Stimulated activated CD4-positive, alpha-beta T cell treated with anti-CD3 and anti-CD28 coated beads, Interleukin-1b, Interleukin-23, amount 100 ng/mL, for 1 hour (primary cell): ENCODE data around the gene ATP6V0A4.
"Not testable (repeated sequence)": the region's sequence is repeated elsewhere in the genome, so short reads cannot be mapped to it uniquely, and the experiment has no call there.

ENCODE experiments used
- DNase-seq, 2 donors: peaks; one replicate each; pipeline ENCODE4 v3.0.0-alpha.2; 2020; ENCODE audit warnings: low read depth in 2 of 2

Gene ATP6V0A4

DNA sequence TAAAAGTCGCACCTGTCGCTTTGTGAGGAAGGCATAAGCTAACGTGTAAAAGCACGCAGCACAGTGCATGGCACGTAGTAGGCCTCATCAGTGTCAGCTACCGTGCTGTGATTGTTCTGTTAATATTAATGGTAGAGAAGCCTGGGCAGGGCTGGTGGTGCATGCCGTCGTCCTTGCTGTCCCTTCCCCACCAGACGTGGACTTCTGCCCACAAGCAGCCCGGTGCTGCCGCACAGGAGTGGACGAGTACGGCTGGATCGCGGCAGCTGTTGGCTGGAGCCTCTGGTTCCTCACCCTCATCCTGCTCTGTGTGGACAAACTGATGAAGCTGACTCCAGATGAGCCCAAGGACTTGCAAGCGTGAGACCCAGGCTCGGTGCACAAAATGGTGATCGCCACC lies 4.7 kb upstream of the ATP6V0A4 start:
- no peak for DNase-seq

DNA sequence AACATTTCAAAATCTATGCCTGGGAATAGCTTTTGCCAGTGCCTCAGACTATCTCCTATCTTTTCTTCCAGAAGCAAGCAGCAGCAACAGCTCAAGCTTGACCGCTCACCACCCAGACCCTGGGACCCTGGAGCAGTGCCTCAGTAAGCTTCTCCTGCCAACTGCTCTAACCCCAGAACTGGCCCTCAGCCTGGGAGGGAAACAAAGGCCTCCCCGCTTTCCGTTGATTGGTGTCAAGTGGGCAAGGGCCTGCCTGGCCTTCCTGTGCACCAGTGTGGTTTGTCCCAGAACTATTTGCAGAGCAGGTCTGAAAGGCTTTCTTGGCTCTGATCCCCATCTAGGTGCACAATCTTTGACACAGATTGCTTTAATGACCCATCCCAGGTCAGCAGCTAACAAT lies 3.3 kb upstream of the ATP6V0A4 start:
- DNase-seq, result no peak

DNA sequence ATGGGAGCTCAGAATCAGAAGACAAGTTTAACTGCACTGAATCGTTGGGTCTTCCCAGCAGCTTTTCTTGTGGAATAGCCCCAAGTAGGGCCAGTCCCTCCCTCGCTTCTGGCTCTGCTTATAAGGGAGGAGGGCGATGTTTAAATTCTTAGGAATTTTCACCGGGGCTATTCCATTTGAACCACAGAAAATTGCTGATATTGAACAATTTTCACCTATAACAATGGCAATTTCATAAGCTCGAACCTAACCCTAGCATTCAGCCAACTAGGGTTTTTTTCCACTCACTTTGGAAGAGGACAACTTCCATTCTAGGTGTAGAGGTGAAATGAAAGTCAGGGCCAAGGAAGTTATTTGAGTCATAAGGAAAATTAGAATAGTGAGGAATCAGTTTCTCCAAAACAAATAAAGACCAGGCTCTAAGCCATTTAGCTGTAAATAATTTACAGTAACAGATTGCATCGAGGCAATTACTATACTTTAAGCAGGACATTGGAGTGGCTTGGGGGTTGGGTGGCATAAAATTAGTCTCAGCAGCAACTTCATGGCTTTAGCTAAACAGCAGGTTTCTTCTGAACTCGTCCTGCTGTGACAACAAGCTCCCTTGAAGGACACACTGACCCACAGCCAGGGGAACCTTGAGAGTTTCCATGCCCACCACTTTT lies 1.5 kb upstream of the ATP6V0A4 start:
- DNase-seq, result no peak

DNA sequence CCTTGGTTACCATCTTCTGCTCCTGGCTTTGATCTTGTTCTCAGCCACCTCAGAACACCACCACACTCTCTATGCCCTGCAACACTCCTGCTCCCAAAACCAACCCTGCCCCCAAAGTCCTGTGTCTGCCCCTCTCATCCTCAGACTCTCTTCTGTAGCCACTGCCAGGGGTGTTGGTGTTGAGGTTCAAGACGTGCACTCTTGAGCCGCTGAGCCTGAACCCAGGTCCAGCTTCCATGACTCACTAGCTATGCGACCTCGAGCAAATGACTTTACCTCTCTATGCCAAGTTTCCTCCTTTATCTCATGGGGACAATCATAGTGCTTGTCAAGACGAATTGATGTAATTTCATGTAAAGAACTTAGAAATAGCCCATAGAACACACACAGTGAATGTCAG lies 840 bp upstream of the ATP6V0A4 start:
- no peak for DNase-seq

DNA sequence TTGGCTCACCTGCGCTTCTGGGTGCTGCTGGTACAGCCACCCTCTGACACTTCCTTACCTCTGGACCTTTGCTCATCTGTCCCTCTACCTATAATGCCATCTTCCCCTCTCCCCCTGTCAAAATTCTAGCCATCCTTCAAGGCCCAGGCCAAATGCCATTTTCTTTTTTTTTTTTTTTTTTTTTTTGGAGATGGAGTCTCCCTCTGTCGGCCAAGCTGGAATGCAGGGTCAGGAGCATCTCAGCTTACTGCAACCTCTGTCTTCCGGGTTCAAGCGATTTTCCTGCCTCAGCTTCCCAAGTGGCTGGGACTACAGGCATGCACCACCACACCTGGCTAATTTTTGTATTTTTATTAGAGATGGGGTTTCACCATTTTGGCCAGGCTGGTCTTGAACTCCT lies 950 bp downstream of the ATP6V0A4 start:
- not testable (repeated sequence) for DNase-seq

DNA sequence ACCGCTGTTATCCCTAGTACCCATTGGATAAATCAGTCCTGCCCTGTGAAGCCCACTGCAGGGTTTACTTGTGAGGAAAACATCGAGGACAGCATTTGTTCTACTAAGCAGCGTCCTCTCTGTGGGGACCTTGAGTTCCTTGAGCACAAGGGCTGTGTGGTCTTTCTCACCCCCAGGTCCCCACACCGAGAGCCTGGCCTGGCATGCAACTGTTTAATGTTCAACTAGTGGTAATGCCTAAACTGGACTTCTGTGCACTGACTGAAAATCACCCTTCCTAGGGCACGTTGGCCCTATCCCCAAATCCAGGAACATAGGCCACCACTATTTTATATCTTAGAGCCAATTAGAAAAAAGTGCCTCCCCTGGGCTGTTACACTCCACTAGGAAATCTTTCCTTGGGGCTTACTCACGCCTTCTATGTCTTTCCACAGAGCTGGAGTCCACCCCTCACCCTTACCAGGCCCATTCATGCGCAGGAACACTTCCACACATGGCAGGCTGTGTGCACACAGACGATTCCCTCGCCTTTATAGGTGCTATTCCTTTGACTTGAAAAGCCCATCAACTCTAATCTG lies 1.9 kb downstream of the ATP6V0A4 start:
- DNase-seq, result no peak

DNA sequence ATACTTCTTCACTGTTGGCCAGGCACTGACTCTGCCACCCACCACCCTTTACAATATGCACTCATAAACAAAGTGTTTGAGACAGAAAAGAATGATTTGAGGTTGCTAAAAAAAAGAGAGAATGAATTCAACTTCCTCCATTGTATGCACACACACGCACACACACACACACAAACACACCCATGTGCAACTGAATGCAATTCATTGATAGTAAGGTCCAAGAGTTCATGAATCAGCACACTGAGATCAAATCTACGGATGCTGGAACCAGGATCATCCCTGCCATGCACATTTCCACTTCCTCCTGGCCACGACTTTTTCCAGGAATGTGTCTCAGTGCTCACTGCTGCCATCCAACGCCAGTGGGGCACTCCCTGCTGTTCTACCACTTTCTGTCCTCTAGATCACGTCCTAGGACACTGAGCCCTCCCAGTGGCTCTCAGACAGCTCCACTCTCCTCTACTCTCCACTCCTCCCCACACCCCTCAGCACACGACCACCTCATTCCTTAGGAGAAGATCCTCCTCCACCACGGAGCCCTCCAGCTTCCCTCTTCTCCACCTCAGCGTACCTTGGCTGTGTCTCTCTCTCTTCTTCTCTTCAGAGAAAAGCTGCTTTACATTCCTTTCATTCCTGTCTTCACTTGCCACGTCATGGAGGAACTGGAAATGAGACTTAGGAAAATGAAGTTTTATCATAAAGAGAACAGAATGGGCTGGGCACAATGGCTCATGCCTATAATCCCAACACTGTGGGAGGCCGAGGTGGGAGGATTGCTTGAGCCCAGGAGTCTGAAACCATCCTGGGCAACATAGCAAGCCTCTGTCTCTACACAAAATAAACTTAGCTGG lies 12.2 kb downstream of the ATP6V0A4 start:
- no peak for DNase-seq

DNA sequence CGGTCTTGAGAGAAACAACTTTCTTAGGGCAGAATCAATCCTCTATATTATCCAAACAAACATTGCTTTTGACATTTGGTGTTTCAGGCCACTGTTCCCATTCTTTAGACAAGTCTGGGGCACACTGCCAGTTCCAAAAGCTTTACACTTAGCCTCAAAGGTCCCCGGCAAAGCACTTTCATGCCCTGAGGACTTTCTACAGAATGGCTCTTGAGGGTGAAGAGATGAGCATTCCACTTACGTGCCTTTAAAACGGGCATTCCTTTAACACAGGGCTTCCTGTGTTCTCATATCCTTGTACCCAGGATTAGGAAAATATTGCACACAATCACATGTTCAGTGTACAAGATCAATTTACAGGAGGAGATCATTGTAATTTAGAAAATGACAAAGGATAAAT lies 13.3 kb downstream of the ATP6V0A4 start:
- DNase-seq, result no peak

DNA sequence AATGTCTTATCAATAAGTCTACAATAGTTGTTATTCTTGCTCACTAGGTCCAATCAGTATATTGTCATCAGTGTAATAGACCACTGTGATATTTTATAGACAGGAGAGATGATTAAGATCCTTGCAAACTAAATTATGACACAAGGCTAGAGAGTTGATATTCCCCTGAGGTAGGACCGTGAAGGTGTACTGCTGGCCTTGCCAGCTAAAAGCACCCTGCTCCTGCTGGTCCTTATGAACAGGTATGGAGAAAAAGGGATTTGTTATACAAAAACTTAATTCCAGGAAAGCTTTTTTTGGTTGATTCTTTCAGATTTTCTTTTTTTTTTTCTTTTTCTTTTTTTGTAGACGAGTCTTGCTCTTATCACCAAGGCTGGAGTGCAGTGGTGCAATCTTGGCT lies 17.0 kb downstream of the ATP6V0A4 start:
- DNase-seq, result no peak

DNA sequence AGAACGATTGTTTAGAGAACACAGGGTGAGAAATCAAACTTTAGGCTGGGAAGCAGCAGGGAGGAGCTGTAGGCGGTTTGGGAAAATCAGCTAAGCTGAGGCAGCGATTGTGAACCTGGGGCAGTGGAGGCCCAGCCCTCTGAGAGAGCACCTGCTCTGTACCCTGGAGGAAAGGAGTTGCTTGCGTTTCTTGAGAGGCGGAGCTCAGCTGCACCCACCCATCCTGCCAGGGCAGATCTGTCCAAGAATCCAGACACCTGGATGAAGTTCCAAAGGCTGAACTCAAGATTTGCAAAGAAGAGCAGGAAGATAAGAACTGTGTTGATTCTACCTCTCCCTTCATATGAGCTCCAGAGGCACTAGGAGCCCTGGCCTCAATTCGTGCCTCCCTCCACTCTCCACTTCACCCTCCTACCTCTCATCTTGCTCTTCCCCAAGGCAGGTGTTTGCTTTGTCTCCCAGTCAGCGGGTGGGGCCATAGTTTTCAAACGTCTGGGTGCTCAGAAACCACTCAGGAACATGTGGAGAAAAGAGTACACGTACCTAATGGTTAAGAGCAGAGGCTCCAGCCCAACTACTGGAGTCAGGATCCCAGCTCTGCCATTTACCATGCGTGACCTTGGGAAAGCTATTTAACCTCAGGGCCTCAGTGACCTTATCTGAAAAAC lies 21.7 kb downstream of the ATP6V0A4 start:
- no peak for DNase-seq

DNA sequence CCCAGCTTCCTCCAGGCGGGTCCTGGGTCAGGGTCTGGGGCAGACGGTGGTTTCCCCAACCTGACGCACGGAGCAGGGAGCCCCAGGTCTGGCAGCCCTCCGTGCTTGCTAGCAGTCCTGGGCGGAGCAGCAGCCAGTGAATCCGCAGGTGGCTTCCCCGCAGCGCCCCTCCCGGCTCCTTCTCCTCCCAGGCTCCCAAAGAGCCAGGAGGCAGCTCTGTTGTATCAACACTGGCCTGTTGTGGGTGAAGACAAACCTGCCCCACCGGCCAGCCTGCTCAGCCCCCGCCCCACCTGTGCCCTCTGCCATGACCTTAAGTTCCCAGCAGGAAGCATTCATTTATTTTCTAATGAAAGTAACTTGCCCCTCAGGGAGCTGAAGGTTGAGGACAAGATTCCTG lies 24.2 kb downstream of the ATP6V0A4 start:
- DNase-seq, result no peak

DNA sequence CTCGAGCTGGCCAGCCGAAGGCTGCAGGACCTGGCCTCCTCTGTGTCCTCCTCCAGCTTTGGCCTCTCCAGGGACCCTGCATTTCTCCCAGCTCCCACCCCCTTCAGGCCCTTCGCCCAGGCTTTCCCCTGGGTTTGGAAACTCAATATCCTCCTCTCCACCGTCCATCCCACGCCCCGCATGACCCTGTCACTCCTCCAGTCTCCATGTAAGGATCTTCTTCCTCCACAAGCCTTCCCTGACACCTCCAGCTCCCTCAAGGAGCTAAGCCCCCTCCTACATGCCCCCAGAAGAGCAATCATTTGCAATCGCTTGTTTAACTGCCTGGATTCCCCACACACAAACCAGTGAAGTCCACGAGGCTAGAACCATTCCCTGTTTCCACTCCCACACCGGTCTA lies 24.8 kb downstream of the ATP6V0A4 start:
- DNase-seq, result no peak

DNA sequence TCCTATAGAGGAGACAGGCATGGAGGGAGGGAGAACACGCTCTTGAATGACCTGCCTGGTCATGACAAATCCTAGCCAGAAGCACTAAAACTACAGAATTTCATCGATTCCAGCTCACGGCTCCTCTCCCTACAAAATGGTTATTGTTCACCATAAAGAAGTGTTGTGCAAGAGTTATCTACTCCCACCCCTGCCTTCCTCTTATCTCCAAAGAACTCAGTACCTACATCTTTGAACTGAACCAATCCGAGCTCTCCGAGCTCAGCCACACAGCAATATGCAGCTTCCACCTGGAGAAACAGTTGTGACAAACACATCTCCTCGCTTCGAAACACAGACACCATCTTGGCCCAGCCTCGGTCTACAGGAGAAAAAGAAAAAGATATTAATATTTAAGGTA lies 27.1 kb downstream of the ATP6V0A4 start:
- DNase-seq, result no peak

DNA sequence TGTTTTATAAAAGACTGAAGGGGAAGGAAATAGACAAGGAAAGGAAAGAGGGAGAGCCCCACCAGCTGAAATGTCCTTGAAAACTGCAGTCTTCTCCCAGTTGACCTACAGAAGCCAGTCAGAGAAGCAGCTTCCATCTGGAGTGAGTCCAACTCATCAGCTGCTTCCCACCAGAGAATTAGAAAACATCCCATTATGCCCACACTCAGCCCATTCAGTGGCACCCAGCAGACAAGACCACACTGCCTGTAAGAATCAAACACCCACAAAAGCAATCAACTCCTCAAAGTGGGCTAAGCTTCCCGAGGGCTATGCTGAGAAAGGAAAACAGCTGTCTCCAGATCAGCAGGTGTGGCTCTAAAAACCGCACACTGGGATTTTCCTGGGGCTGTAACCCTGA lies 29.8 kb downstream of the ATP6V0A4 start:
- no peak for DNase-seq

DNA sequence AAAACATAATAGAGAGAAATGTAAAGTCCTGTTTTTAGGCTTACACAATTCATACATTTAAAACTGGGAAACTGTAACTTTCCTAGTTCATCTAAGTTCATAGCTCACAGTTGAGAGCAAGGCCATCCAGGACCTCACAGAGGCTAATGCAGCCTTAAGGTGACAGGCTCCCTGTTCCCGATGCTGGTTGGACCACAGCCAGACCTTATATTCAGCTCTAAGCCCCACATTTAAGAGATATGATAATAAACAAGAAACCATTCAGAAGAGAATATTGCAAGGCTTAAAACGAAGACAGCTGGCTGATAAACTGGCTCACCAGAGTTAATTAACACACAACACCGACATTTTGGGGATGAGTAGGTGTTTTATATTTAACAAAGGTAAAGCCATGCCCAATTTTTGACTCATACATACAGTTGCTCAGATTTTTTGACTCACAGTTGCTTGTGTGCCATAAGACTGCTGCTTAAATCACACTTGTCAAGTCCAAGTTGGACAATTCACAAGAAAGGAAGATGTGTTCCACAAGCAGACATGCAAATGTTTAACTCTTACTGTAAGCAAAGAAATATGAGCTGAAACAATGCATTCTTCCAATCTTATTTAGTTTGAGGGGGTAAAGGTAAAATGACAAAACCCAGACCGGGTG lies 41.3 kb downstream of the ATP6V0A4 start:
- DNase-seq, result no peak

DNA sequence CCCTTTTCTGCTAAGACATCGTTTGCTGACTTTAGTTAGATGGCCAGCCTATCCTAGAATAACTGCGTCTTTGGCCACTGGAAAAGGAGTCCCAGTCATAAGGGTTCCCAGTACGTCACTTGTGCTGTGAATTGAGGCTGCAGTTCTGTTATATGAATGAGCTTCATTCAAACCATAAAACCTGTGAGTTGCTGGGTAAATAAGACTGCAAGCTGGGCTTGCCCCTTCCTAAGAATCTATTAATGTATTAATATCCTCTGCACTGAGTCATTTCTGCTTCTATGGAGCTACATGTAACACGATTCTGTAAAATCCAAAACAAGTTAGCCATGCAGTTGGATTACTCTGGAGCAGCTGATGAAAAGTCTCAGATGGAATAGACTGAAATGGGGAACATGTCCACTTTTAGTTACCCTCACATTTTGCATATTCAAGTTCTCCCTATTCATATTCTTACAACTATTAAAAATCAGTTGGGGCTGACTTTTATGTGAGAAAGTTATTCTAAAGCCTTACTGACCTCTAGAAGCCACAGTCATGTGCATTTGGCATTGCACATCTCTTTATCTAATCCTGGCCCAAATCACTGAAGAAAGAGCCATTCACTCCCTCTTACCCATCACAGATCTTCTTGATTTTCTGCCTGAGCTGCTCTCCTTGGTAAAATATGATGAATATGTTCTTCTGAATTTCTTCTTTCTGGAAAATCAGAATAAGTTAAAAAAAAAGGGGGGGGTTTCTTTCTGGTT lies 42.0 kb downstream of the ATP6V0A4 start:
- no peak for DNase-seq

DNA sequence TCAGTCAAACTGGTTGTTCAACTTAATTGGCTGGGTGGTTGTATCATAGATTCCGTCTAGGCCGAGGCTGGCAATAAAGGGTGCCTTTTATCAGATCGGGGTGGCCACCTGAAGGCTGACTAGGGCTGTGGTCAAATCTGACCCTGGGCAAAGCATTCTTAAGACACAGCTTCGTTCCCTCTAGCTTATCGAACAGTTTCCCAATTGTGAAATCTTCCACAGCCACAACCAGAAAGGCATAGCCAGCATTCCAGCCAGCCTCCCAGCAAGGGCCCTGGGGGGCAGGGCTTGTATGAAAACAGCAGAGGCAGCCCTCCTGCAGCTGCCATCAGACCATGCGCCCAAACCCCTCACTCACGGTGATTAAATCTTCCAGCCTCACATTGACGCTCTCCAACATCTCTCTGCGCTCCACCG lies 42.7 kb downstream of the ATP6V0A4 start:
- DNase-seq, result no peak

DNA sequence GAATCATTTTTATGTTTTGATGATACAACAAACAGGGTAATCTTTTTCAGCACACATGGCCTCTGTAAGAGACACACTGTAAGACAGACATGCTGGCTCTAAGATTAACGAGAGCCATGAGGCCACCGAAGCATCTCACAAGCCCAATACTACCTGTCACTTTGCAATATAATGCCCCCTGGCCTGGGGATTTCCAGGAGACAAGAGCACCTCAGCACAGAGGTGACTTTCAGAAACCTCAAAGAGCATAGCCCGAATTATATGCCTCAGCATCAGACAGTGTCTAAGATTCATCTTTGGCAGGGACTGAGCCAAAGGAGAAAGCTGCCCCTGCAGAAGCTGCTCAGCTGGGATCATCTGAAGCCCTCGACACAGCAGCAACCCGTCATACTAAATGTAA lies 44.4 kb downstream of the ATP6V0A4 start:
- no peak for DNase-seq

DNA sequence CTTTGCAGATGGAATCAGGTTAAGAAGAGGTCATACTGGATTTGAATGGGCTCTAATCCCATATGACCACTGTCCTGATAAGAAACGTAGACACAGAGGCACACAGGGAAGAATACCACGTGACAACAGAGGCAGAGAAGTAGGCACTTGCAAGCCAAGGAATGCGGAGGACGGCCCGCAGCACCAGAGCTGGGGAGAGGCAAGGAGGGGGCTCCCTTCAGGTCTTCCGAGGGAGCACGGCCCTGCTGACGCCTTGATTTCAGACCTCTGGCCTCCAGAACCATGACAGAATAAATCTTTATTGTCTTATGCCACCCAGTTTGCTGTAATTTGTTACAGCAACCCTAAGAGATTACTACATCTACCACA lies 44.9 kb downstream of the ATP6V0A4 start:
- DNase-seq, result no peak

DNA sequence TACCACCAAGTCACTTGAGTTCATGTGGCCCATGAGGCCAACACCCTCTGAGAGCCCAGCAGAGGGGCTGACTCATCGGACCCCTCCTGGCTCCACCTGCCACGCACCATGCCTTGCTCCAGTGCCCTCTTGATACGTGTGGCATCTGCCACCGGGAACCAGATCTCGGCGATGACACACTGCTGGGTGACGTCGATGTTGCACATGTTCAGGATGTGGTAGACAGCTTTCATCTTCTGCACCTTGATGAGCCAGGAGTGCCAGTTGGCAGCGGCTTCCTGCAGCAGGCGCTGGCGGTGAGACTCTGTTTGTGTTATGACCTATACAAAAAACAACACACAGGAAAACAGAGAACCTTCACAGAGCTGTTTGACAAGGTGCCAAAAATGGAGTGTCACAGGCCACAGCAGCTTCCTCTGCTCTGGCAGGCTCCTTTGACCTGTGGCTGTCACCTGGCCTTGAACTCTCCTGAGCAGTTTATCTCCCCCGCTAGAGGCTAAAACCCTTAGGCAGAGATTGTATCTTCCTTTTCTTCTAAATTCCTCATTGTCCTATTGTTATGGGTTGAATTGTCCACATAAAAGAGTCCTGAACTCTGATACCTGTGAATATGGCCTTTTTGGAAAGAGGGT lies 45.4 kb downstream of the ATP6V0A4 start:
- DNase-seq, result peak; percentile 49 to 82

DNA sequence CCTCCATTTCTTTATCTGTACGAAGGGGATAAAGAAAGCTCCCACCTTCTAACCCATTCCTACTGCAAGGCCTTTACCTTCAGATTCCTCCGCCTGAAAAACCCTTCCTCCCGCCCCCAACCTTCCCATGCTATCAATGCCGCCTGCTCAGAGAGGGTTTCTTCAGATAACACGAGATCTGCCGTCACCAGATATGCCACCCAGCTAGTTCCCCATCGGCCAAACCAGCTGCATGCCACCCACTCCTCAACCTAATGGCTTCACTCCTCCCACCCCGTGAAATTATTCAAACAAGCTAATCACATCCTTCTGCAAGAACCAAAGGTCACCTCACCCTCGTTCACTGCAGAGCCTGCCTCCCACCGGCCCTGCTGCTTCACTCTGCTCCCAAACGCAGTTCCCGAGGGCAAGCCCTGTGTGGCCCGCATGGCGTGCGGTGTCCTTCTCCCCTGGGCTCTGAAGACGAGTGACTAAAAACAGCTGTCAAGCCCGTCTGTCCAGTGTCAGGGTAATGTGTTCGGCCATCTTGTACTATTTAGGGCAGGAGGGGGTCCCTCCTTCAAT lies 47.0 kb downstream of the ATP6V0A4 start:
- DNase-seq, result no peak
